Measurements from ENCODE around the gene NADK2.
"Not testable (repeated sequence)": the region's sequence is repeated elsewhere in the genome, so short reads cannot be mapped to it uniquely, and the experiment has no call there.

Gene NADK2

DNA sequence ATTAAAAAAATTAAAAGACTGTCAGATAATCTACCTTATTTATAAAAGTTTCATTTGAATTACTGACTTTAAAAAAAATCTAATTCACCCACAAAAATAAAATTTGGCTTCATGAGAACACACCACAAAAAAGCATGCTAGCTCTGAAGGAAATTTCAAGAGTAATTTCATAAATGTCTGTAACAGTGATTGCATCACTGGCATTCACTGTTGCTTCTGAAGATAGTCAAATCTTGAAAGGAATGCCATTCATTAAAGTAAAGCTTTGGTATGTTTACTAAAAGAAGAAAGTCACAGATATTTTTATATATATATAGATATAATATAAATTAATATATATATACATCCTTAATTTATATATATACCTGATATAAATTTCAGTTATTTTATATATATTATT lies 43.4 kb downstream of the NADK2 start:
- in situ Hi-C loops (cut with MboI; ENCODE audit: low pct_unique_long_range_greater_than_20kb, low sequenced_read_pairs, unreplicated experiment): no loop called here
- TF ChIP-seq, protein P1, sequence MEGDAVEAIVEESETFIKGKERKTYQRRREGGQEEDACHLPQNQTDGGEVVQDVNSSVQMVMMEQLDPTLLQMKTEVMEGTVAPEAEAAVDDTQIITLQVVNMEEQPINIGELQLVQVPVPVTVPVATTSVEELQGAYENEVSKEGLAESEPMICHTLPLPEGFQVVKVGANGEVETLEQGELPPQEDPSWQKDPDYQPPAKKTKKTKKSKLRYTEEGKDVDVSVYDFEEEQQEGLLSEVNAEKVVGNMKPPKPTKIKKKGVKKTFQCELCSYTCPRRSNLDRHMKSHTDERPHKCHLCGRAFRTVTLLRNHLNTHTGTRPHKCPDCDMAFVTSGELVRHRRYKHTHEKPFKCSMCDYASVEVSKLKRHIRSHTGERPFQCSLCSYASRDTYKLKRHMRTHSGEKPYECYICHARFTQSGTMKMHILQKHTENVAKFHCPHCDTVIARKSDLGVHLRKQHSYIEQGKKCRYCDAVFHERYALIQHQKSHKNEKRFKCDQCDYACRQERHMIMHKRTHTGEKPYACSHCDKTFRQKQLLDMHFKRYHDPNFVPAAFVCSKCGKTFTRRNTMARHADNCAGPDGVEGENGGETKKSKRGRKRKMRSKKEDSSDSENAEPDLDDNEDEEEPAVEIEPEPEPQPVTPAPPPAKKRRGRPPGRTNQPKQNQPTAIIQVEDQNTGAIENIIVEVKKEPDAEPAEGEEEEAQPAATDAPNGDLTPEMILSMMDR (IDR thresholded peaks at IDR 0.05; ENCODE audit: extremely low read depth, insufficient read depth, missing control alignments): no peak
- DNase-seq (ENCODE audit: low spot score): no peak

DNA sequence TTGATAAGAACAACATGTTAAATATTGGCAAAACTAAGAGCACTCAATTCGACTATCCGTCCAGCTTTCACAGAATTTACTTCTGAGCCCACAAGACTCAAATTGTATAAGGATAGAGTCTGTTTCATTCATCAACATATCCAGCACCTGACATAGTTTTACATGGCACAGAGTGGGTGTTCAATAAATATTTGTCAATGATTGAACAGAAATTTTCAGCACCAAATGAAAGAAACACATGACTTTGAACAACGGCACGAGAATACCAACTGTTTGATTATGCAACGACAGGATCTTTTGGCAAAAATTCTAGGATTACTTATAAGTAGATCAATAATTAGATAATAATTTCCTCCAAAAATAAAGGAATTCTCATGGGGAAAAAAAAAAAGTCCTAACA lies 48.0 kb downstream of the NADK2 start:
- TF ChIP-seq, protein P1 (IDR thresholded peaks at IDR 0.05; ENCODE audit: extremely low read depth, insufficient read depth, missing control alignments): no peak
- in situ Hi-C loops (cut with MboI; ENCODE audit: low pct_unique_long_range_greater_than_20kb, low sequenced_read_pairs, unreplicated experiment): no loop called here
- no peak for DNase-seq (ENCODE audit: low spot score)

DNA sequence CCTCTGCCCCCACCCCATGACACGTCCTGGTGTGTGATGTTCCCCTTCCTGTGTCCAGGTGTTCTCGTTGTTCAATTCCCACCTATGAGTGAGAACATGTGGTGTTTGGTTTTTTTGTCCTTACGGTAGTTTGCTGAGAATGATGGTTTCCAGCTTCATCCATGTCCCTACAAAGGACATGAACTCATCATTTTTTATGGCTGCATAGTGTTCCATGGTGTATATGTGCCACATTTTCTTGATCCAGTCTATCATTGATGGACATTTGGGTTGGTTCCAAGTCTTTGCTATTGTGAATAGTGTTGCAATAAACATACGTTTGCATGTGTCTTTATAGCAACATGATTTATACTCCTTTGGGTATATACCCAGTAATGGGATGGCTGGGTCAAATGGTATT lies 57.3 kb downstream of the NADK2 start:
- in situ Hi-C loops (cut with MboI; ENCODE audit: low pct_unique_long_range_greater_than_20kb, low sequenced_read_pairs, unreplicated experiment): not testable (repeated sequence)

GRCh38 chr5:36181774-36182173 lies 60.0 kb downstream of the NADK2 start:
- in situ Hi-C loops (cut with MboI; ENCODE audit: low pct_unique_long_range_greater_than_20kb, low sequenced_read_pairs, unreplicated experiment): no loop called here
- DNase-seq (ENCODE audit: low spot score): no peak
- TF ChIP-seq, protein P1 (IDR thresholded peaks at IDR 0.05; ENCODE audit: extremely low read depth, insufficient read depth, missing control alignments): no peak

More for the DNA sequence above, 57.3 kb downstream of the NADK2 start:
- DNase-seq (ENCODE audit: low spot score): not testable (repeated sequence)

DNA sequence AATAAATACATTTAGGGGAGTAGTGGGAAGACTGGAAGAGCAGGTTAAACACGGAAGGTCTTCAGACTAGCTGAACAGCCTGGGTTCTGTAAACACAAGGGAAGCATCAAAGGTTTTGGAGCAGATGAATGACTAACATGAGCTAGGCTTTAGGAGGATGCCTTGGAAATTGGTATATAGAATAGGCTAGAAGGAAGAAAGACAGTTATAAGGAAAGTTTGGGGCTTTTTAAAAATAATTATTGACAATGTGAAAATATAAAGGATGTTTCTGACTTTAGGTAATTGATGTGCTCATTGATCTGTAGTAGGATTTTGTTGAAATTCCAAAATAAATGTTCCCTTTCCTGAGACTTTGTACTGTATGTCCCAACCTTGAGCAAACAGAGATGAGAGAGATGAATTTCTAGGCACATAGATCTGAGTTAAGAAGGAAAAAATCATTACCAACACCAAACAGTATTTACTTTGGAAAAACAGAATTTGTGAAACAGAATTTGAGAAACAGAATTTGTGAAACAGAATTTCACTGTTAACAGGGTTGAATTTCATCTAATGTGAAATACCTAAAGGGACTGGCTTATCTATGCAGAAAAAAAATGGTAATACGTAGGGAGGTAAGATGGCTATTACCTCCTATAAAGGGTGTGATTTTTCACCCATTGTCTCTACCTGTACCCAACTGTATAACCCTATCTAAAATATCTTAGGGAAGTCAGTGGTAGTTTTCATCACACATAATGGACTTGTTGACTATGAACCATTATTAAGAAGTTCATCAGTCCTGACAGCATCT lies 61.0 kb downstream of the NADK2 start:
- DNase-seq (ENCODE audit: low spot score): no peak
- TF ChIP-seq, protein P1 (IDR thresholded peaks at IDR 0.05; ENCODE audit: extremely low read depth, insufficient read depth, missing control alignments): no peak
- in situ Hi-C loops (cut with MboI; ENCODE audit: low pct_unique_long_range_greater_than_20kb, low sequenced_read_pairs, unreplicated experiment): no loop called here

DNA sequence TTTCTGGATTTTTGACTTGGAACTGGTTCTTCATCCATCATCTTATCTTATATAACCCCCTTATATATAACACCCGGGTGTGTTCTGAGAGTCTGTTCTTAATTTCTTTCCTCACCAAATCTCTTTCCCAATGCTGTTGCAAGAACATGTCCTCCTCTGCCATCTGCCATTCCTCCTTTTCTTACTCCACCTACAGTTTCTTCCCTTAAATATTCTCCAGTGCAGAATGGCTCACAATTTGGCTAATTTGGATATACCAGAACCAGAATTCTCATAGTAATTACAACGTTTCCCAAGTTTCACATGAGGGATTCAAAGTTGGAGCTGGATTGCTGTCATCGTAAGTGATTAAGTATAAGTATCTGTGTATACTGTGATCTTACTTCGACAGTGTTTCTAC lies 61.8 kb downstream of the NADK2 start:
- in situ Hi-C loops (cut with MboI; ENCODE audit: low pct_unique_long_range_greater_than_20kb, low sequenced_read_pairs, unreplicated experiment): no loop called here
- TF ChIP-seq, protein P1 (IDR thresholded peaks at IDR 0.05; ENCODE audit: extremely low read depth, insufficient read depth, missing control alignments): no peak
- DNase-seq (ENCODE audit: low spot score): no peak

DNA sequence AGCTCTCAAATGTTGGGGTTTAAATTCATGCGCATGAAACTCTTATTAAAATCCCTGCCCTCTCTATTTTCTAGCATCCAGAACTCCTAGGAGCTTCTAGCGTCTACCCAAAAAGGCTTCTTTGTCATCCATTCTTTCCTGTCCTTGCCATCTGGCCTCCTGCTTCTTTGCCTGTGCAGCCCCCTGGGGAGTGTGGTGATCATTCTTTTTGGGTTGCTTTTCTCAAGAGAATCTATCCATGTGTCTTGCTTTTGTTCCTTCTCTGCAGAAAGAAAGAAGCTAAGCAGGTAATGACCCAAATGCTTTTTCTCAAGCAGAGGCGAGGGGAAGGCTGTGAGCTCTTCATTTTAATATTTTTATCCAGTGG lies 63.2 kb downstream of the NADK2 start:
- no peak for DNase-seq (ENCODE audit: low spot score)
- in situ Hi-C loops (cut with MboI; ENCODE audit: low pct_unique_long_range_greater_than_20kb, low sequenced_read_pairs, unreplicated experiment): no loop called here
- TF ChIP-seq, protein P1 (IDR thresholded peaks at IDR 0.05; ENCODE audit: extremely low read depth, insufficient read depth, missing control alignments): no peak

Measured in GM13977 (cell line).